ENCODE results near the gene PLCL1.

Gene PLCL1

DNA sequence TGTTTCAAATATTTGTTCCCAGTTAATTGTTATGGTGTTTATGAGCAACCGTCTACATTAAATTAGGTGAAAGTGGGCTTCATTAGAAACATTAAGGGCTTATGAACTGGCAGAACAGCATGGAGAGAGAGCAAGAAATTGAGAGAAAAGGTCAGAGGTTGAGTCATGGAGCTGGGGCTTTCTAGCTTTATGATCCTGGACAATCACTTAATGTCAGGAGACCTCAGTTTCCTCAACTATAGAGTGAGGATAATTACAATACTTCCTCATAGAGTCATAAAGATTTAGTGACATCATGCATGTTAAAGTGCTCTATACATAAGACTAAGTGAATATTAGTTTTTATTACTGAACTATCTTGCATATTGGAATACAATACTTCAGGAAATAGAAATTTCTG lies 83.9 kb downstream of the PLCL1 start:
- DNase-seq (ENCODE audit: low read depth) = no peak

DNA sequence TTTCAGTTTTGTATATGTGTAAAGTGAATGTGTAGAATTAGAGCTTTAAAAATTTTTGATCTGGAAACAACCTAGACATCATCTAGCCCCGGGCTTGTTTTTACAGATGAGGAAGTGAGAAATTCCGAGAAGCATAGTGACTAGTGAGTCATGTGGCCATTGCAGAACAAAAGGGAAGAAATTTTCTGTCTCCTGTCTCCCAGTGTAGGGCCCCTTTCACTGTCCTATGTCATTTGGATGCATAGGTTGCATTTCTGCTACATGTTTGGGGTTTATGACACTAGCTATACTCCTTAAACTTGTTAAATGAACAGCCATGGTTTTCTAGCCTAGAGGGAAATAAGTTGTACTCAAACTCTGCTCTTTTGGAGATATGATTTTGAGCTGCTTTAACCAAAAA lies 84.6 kb downstream of the PLCL1 start:
- no peak for DNase-seq (ENCODE audit: low read depth)

DNA sequence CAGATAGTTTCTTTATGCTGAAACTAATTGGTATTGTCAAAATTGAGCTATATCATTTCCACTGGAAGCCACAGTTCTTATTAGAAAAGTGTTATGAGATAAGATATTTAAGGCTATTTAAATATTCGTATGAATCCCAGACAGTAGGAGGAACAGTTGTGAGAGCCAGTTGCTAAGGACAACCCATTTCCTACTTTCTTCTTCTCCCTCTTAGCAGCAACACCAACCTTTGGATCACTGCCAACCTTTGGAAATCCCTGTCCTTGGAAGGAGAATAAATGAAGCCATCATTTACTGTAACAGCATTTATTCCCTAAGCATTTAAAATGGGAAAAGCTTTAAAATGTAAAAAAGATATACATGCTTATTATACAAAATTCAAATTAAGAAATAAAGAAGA lies 85.8 kb downstream of the PLCL1 start:
- no peak for DNase-seq (ENCODE audit: low read depth)

DNA sequence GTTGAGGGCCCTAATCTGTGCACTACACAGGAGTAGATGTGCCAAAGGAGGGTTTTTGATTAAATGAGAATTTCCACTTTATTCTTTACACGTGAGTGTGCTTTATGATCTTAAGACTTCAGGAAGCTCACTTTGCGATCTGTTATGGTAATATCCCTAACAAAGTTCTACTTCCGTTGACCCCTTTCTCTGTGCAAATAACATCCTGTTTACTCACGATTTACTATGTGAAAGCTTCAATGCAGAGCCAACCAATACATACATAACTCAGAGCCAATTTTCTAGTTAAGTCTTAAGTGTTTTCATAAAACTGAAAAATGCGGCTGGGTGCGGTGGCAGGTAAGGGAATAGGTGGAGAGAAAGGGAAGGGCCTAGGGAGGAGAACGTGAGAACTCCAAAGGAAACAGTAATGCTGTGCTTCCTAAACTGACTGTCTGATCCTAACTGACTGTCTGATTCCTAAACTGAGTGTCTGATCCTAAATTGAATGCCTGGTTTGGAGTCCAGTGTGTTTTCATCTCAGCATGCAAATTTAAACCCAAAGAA lies 87.6 kb downstream of the PLCL1 start:
- no peak for DNase-seq (ENCODE audit: low read depth)

DNA sequence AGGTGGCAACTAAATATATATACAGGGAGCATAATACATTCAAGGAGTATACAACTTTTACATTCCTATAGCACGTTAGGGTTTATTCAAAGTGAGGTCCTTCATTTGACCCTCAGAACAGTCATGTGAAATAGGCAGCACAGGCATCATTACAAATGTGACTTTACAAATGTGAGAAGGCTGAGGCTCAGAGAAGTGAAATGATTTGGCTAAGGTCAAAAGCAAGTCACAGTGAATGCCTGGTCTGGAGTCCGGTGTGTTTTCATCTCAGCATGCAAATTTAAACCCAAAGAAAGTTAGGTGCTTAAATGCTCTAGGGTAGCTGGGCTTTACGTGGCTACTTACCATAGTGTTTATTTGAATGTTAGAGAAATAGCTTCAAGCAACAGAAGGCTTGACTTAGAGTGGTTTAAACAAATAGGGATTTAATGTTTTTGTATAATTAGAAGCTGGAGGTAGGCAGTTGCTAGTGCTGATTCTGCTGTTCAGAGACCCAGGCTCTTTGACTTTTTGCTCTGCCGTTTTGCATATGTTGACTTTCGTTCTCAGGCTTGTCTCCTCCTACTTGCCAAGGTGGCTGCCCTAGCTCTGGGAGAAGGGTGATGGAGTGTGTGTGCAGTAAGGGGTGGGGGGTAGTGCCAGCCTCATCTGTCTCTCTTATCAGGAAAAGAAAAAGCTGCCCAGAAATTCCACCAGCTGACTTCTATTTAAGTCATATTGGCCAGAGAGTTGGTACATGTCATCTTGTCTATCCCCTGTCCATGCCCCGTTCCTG lies 89.2 kb downstream of the PLCL1 start:
- no peak for DNase-seq (ENCODE audit: low read depth)

DNA sequence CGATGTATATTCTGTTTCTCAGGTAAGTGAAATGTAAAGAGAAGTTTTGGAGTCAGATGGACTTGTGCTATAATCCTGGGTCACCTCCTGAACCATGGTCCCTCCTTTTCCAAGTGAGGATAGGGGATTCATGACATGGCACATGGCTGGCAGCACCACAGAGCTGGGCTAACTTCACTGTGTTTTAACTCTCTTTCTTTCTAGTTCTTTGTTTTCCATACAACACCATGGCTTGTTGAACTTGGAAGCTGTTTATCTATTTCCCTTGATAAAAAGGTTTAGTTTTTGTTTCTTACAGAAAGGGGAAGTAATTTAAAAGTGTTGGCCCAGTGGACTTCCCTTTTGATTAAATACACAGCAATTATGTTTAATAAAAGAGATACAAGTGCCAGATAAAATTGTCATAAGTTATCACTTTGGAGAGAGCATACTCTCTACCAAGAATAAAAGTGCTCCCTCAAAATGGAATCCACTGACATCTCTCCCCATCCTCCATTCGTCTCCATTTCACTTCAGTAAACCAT lies 90.4 kb downstream of the PLCL1 start:
- no peak for DNase-seq (ENCODE audit: low read depth)

DNA sequence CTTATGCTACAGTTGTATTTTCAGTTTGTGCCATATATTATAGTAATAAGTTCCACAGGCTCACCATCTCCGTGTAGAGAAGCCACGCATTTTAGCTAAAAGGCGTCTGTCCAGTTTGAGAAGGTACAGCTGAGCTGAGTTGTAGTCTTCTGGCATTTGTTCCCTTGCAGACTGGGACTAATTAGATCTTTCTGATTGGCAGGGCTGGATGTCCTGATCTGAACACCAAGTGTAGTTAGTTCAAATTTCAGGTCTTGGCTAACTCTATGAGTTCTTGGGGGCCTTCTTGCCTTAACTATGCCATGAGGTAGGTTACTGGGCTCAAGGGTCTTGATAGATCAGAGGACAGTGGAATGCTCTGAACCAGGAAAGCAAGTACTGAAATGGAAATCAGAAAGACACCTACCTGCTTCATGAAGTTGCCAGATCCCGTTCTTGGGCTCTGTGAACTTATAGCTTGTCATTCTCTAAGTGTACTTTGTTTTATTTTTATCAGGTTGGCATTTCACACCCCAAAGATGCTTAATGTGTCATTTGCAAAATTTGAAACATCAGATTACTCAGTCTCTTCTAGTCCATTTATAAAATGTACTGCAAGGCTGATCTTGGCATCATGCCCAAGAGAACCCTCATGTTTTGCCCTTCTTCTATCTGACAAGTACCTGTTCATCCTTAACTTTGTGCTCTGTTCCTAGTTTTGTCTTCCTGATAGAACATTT lies 93.7 kb downstream of the PLCL1 start:
- no peak for DNase-seq (ENCODE audit: low read depth)

DNA sequence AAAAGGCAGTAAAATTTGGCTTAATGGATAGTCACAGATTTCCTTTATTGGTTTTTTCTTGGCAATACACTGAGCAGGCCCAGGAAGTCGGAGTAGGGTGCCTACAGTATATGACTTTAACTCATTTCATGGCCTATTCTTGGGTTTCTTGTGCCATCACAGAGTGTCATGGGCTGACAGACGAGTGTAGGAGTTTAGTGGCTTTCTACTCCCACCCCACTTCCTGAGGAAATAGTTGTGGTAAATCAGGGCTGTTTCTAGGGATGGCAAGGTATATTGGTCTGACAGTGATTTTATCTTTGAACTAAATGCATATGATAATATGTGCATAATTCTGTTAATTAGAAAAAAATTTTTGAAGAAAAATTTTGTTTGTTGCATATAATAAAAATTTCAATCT lies 100.1 kb downstream of the PLCL1 start:
- no peak for DNase-seq (ENCODE audit: low read depth)

DNA sequence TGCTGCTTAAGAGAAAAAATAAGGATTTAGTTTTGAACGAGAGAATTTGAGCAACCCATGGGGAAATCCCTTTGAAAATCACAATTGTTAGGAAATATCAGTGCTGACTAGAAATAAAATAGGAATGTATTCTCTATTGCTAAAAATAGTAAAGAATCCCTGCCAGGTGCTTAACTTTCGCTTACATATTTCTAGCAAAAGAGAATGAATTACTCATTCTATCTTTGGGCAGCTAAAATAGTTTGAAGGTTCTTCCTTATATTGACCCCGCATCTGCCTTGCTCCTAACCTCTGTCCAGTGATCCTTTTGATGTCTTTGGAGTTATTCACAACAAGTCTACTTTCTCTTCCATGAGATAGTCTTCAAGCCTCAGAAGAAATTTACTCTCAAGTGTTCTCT lies 103.8 kb downstream of the PLCL1 start:
- no peak for DNase-seq (ENCODE audit: low read depth)

DNA sequence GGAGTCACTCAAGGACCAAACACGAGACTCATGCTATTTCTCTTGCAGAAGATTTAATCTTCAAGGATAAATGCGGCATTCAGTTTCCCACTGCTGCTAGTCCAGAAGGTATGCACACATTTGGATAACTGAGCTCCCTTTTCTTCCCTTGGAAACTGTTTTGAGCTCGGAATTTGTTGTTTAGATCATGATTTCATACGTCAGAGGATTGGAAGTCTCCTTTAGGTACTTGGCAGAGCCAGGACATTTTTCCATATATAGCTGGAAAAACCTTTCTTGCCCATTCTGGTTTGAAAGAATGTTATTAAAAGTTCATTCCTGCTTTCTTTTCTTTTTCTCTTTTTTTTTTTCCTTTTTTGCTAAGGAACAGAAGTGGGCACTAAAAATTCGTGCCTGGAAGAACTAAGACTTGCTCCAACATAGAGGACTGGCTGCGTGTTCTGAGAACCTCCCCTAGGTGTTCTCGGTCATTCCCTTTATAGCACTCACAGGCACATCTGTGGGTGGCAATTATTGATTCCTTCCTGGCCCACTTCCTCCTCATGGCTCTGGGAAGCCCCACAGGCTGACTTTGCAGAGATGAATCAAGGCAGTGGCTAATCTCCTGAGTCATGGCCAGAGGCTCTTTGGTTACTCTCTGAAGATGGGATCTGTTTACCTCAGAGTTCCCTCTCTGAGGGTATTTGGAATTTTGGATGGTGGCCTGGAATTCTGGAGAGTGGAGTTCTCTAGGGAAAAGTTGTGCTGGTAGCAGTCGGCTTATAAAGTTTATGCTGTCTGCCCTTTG lies 104.8 kb downstream of the PLCL1 start:
- DNase-seq (ENCODE audit: low read depth) = no peak

DNA sequence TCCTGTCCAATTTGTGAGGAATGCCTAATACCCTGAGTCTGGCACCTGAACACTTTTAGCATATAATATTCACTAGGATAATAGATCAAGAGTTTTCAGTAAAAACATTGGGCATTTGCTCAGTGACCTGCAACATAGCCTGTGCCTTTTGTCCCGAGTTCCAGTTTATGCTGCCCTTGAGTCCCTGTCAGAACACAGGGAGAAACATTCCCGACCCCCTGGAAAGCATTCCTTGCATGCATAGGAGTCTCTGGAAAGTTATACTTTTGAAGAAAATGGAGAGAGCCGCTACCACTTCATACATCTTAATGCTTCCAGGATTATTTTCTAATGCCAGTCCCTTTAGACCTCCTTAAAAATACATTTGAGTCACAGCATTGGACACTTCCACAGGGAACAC lies 107.3 kb downstream of the PLCL1 start:
- DNase-seq (ENCODE audit: low read depth) = no peak

DNA sequence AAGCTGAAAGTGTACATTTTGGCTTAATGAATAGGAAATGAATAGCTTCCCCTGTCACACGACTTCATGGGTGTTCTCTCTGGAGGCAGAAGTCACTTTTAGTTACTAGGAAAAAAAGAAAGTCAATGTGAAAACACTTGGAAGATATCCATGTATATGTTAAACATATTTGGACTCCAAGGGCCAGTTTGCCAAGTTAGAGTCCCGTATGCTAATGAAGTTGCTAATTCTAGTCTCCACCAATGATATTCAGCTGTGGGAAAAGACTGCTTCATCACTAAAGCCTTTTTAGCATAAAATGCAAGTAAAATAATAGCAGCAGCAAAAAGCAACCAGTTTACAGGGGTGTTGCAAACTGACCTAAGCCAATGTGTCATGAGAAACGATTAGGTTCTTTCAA lies 108.7 kb downstream of the PLCL1 start:
- no peak for DNase-seq (ENCODE audit: low read depth)

DNA sequence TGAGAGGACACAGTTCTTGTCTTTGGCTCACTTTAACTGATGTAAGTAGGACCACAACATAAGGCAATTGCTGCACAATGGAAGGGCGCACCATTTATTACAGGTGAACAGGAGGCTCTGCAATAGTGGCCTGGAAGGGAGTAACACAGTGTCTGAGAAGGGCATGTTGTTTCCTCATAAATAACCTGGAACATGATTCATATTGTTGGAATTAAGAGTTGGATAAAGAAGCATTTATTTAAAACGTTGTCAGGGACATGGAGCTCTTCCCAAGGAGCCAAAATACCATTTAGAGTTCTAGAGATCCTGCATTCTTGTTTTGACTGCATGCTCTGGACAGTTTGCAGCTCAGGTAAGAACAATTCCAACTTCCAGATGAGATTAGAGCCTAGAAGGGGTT lies 110.4 kb downstream of the PLCL1 start:
- DNase-seq (ENCODE audit: low read depth) = no peak

DNA sequence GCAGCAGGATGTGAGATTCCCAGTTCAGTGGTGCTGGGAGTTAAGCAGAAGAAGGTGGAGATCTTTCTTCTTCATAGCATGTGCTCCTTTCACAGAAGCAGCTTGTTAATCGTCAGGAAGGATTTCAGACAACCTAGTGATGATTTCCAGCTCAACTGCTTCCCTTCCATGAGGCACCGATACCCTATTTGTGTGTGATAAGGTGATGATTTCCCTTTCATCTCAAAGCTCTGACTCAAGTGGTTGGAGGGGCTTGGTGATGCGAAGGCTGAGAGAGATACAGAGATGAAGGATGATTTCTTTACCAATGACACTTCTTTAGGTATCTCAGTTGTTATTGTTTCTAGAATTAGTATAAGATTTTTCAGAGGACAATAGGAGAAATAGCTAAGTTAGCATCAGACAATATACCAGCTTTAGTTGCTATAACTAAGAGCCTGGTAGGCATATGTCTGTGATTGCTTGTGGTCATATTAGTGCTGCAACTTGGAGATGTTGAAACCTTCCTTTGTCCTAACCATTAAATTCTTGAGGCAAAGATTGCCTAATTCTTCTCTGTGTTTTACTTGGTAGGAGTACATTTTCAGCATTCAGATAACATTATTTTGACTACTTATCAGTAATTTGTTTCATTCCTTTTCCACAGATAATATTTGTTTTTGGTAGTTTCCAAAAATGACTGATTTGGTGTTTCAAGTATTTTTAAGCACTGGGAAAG lies 111.3 kb downstream of the PLCL1 start:
- DNase-seq (ENCODE audit: low read depth) = no peak

DNA sequence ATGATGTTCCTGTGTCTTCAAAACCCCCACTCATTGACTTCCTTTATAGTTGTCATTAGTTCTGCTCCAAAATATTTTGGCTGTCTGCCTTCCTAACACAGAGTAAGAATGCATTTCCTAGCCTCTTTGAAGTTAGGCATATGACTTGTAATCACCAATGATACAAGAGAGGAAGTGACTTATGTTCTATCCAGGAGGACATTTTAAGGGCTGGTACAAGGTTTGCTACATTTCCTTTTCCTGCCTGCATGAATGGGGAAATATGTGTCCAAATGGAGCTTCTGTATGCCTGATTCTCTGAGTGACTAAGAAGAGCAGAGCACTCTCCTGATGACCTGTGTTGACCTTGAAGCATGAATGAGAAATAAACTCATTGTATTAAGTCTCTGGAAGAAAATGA lies 115.1 kb downstream of the PLCL1 start:
- no peak for DNase-seq (ENCODE audit: low read depth)

DNA sequence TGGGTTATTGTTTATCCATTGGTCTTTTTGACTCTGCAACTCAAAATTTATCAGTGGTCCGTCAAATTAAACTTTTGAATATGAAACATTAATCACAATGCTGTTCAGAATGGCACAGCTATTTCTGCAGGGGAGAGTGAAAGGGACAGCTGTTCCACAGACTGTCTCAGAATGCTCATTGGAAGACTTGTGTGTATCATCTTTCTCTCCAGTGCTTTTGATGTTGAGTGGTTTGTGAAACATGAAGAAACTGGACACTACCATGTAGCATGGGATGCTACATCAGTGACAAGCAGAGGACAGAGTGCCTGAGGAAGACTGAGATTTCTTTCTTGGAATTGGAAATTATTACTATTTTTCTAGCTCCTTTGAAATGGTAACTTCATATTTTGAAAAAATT lies 115.7 kb downstream of the PLCL1 start:
- DNase-seq (ENCODE audit: low read depth) = no peak

DNA sequence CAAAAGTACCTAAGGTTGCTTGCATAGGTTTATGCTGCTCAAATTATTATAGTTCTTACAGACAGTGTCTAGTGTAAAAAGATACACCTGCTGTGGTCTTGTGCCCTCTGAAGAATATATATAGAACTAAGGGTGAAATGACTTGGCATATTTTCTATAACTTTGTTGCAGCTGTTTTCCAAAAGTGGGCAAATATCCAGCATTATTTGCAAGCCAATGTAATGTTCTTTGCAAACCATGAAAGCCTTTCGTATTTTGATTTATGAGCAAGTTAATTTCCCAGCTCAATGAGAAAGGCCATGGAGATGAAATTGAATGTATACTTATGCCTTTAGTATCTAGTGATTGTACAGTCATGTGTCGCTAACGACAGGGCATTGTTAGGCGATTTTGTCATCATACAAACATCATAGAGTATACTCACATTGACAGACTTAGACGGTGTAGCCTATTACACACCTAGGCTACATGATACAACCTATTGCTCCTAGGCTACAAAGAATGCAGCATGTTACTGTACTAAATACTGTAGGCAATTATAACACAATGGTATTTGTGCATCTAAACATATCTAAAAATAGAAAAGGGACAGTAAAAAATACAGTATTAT lies 116.3 kb downstream of the PLCL1 start:
- DNase-seq (ENCODE audit: low read depth) = no peak

DNA sequence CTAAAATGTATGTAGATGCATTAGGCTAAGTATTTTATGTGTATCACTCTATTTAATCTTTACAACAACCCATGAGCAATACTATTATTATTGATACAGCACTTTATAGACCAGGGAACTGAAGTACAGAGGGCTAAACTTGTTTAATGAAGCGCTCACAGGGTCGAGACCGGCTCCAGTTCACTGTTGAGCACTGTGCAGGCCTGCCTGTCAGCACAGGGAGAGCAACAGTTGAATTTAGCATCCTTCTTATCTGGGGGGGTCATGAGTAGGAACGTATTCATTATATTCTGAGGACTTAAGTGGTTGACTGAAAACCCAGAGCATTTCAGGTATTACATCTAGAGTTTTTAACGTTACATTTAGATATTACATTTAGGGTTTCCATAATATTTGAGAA lies 120.1 kb downstream of the PLCL1 start:
- DNase-seq (ENCODE audit: low read depth) = no peak

DNA sequence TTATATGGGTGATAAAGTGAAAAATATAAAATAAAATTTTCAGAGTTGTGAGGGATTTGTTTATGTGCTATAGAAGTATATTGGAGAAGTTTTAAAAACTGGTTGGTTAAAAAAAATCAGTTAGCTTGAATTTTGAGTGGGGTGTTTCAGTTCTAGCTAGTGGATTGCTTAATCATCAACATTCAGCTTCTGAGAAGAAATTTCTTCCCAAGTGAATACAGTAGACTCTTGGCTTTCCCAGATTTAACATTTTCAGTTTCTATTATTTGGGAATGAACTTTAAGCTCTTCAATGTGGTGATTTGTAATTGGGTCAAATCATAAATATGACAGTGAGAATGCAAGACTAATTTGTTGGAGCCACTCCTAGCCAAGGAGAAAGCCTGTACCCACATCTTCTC lies 120.8 kb downstream of the PLCL1 start:
- no peak for DNase-seq (ENCODE audit: low read depth)

DNA sequence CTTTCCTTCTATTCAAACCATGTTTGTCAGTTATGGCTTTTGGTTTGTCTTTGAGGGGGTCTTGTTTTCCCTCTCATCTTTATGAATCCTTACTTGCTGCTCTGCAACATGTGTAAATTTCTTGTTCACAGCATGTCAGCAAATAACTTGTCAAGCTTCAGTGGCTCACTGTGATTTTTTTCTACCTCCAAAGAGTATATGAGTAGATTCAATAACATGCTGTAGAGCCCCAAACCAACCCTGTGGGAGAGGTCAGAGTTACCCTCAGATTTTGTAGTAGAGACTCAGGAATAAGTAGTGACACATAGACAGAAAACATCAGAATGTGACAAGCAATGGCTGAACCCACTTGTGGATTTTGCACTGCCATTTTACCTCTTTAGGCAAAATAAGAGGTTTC lies 121.6 kb downstream of the PLCL1 start:
- DNase-seq (ENCODE audit: low read depth) = no peak

DNA sequence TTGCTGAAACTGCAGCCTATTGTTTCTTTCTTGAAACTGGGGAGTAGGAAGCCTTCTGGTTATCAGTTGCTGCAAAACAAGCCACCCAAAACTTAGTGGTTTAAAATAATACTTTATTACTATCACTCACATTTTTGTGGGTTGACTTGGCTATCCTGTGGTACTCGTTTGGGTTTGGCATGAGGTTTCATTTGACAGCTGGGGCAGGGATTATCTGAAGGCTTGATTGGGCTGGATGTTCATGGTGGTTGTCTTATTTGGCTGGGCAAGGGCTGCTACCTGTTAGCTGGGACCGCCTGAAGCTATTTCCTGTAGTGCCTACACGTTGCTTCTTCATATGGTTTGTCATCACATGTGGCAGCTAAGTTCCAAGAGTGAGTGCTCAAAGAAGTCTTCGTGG lies 122.3 kb downstream of the PLCL1 start:
- no peak for DNase-seq (ENCODE audit: low read depth)

Data from activated T-helper 1 cell treated with Interleukin-2 at 50 U/mL for 16 hours (primary cell).